ENCODE results near the gene DMTF1.

Gene DMTF1

DNA sequence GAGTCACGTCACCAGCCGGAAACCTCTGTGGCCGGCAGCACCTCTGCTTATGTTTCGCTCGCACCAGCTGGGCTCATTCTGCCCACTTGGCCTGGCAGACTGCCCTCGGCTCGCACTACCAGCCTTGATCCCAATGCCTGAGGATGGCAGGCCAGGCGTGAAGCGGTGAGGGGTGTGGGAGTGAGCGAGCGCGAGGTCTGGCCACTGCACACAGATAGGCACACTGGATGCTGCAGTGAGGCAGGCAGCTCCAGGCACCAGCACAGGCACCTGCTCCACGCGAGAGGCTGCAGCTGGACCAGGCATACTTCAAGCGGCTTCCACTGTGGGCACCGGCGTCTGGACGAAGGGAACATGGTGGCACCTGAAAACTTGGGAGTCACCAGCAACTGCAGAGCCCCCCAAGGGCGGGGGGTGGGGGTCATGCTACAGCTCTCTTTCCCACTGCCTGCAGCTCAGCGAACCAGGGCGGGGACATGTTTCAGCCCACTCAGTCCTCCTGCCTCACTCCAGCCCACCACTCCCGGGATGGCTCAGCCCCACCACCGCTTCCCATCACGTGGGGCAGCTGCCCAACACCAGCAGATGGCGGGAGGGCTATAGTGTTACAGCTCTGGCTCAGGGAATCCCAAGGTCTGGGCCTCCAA, 5.4 kb upstream of the DMTF1 start:
- in situ Hi-C loops (cut with MboI; ENCODE audit: low sequenced_read_pairs) = no loop called here

DNA sequence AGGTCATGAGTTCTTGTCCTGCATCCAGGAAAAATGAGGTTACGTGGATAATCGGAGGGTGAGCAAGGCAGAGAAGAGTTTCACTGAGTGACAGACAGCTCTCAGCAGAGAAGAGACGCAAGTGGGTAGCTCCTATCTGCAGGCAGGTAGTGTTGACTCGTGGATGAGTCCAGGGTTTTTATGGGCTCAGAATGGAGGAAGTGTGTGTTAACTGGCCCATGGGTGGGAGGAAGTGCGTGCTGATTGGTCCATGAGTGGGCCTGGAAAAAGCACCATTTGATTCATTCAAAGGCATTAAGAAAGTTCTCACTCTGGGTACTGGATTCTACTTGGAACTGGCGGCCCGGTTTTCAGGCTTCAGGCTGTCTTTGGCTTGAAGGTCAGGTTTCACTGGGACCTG, 4.8 kb upstream of the DMTF1 start:
- in situ Hi-C loops (cut with MboI; ENCODE audit: low sequenced_read_pairs) = no loop called here

DNA sequence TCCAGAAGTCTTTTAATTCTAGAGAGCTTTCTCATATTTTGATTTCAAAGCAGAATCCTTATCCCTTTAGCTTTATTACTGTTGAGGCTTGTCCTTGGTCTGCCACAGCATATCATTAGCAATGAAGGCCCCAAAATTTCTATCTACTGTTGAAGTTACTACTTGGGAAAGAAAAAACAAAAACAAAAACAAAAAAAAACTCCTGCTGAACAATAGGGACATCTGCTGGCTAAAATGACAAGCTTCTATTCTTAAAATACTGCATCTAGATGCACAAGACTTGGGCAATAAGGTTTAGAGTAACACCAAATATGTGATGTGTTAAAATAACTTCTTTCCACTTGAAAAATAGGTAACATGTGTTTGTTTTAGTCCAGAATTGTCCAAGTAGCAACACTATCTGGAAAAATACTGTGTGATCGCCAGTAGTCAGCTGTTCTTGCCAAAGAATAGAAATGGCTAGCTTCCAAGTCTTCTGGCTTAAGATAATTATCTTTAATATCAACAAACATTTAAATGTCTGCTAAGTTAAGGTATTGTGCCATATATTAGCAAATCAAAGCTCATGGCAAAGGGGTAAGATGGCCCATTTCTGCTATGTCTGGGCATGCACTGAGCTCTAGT, 3.8 kb upstream of the DMTF1 start:
- in situ Hi-C loops (cut with MboI; ENCODE audit: low sequenced_read_pairs) = no loop called here

DNA sequence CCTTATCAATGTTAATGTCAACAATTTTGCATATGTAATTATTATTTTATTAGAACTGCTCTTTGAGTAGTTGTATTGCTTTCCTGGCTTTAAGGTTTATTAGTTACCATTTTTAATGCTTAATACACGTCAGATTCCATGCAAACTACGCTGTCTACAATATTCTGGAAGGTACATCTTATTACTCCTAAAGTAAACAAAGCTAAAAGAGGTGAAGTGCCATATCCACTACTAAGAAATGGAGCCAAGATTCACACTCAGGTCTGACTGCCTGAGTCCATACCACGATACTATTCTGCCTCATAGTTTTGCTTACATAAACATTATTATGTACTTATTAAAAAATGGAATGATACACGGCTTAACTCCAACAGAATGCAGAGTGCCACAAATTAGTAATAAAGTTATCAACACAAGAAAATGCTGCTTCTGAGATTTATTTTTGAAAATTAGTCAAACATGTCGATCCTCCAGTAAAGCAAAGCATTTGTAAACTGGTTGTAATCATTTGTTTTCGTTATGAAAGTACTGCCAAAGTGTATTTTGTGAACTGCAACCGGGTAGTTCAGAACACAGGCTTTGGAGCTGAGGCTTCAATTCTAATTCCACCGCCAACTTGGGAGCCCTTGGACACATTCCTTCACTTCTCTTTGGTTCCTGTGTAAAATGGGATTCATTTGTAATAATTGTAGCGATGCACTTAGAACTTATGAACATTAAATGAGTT, 1.1 kb upstream of the DMTF1 start:
- in situ Hi-C loops (cut with MboI; ENCODE audit: low sequenced_read_pairs) = no loop called here

DNA sequence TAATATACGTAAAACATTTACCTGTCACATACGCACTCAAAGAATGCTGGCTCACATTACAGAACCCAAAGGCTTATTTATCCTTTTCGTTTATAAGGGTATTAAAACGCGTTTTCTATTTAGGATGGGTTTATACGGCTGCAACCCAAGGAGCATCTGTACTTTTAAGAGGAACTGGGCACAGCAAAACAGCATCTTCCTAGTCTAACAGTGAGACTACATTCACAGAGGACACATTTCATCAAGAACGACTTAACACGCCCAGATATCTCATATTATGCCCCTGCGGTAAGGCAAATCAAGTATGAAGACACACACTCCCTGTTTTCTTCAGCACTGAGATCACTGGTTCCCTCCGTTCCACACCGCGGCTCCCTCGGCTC, 533 bp upstream of the DMTF1 start:
- in situ Hi-C loops (cut with MboI; ENCODE audit: low sequenced_read_pairs) = no loop called here

DNA sequence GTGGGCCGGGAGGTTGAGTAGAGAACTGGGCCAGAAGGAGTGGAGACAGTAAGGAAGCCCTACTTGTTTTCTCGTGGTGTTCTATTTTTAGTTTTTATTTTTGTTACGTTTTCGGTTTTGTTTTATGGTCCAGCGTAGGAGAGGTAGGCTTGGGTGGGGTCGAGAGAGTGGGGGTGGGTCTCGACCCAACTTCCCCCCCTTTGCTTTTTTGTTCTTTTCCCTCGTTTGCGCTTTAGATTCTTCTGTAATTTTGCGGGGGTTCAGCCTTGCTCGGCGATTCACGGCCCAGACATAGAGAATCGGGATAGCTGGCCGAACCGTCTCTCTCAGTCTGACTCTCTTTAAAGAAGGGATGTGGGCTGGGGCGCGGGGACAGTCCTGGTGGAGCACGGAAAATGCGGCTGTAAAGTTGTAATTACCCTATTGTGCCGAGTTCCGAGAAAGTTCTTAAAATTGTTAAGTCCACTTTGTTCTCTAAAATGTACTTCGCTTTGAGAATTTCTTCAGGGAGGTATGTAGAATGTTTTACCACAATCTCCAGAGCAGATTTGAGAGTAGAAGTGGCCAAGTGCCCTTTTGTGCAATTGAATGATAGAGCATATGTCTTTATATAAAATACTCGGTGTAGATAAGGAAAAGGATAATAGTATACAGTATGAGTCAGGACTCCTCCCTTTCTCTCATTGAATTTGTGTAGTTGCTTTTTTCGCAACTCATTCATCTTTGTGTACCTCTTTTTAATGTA, 816 bp downstream of the DMTF1 start:
- in situ Hi-C loops (cut with MboI; ENCODE audit: low sequenced_read_pairs) = no loop called here

DNA sequence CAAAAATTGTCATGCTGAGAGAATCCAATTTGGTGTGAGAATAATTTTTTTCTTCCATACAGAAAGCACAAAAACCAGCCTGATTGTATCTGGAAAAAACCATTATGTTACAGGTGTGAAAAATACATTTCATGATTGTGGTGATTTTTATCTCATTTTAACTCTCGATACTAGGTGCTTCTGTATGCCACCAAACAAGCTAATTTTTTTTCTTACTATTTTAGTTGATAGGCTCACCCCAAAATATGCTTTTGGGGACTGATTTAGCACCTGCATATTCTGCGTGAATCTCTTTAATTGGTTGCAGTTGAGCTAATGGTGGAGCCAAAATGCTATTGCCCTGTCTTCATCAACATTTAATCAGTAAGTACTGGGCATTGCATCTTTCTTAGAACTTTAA, 1.9 kb downstream of the DMTF1 start:
- in situ Hi-C loops (cut with MboI; ENCODE audit: low sequenced_read_pairs) = no loop called here

DNA sequence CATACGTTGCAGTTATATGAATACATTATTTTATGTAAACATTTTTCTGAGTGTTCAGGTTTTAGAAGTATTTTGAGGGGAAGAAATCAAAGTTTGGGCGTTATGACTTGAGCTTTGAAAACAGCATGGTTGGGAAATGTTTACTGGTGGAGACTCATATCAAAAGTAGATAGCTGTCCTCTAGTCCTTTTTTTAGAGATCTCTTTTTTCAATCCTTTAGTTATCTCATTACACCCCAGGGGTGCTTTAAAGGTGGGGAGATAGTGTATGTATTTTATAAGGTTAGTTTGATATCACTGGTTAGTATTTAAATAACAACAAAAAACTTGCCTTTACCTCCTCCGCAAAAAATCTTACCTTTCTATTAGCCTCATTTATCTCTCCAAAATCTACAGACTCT, 2.3 kb downstream of the DMTF1 start:
- in situ Hi-C loops (cut with MboI; ENCODE audit: low sequenced_read_pairs) = no loop called here

DNA sequence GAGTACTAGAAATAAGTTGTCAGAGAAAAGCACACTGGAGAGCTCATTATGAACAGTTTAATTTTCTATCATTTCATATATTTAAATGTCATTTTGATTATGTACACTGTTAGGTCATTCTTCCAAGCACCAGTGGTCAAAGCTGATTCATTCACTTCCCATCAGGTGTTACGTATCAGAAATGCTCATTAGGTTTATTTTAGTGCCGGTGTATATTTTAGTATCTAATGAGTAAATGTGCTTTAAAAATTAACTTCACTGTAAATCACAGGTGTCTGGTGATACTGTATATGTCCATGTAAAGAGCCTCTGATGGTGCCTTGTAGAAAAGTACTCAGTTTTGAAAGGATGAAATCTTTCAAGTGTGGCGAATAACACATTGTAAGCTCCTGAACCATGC, 3.5 kb downstream of the DMTF1 start:
- in situ Hi-C loops (cut with MboI; ENCODE audit: low sequenced_read_pairs) = no loop called here

DNA sequence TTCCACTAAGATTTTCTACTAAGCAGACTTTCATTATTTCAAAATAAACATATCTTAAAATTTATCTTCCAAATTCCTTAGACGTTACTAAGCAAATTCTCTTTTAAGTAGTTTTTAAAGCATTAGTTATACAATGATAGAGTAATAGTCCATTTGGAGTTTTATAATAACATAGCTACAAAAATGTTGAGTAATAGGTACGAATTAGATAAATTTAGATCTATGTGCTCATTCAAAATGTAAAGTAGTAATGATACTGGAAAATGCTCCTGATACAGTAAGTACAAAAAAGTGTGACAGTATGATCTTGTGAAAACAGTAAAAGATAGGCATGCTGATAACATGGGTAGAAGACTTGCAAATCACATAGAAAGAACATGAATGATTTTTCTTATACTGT, 4.5 kb downstream of the DMTF1 start:
- in situ Hi-C loops (cut with MboI; ENCODE audit: low sequenced_read_pairs) = no loop called here

DNA sequence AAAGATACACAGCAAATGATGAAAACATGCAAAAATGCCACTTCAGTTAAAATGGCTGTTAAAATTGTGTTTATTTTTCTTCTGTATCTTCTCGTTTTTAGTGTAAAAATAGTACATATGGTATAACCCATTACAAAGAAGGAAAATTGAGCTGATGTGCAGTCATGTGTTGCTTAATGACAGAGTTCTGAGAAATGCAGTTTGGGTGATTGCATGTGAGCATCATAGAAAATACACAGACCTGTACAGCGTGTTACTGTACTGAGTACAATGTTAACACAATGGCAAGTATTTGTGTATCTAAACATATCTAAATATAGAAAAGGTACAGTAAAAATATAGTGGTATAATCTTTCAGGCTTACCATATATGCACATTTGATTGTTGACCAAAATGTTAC, 7.3 kb downstream of the DMTF1 start:
- in situ Hi-C loops (cut with MboI; ENCODE audit: low sequenced_read_pairs) = no loop called here

DNA sequence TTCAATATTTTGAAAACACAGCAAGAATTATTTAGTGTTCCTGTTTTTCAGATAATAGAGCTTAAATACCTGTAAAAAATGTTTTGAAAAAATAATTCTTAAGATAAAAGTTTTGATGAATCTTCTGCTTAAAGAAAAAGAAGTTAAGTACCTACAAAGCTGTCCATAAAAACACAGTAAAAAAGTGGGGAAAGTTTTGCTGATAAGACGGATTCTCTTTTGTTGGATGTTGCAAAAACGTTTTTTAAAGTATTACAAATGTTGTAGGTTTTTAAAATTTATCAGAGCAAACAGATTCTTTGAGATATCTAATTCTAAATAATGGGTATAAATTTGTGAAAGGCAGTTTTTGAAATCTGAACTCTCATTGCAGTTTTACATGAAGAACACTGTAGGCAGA, 12.2 kb downstream of the DMTF1 start:
- in situ Hi-C loops (cut with MboI; ENCODE audit: low sequenced_read_pairs) = no loop called here

DNA sequence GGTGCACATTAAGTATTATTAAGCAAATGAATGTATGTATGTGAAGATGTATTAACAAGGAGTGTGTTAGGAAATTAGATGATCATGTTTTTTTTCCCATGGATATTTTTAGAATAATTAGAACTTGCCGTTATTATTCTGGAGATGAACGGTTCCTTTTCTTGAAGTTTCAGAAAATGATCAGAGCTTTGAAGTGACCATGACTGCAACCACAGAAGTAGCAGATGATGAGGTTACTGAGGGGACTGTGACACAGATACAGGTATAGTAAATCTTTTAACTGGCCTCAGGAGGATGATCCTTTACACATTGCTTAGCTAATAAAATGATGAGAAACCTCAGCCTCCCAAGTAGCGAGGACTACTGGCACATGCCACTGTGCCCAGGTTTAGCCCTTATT, 18.6 kb downstream of the DMTF1 start:
- in situ Hi-C loops (cut with MboI; ENCODE audit: low sequenced_read_pairs) = no loop called here

DNA sequence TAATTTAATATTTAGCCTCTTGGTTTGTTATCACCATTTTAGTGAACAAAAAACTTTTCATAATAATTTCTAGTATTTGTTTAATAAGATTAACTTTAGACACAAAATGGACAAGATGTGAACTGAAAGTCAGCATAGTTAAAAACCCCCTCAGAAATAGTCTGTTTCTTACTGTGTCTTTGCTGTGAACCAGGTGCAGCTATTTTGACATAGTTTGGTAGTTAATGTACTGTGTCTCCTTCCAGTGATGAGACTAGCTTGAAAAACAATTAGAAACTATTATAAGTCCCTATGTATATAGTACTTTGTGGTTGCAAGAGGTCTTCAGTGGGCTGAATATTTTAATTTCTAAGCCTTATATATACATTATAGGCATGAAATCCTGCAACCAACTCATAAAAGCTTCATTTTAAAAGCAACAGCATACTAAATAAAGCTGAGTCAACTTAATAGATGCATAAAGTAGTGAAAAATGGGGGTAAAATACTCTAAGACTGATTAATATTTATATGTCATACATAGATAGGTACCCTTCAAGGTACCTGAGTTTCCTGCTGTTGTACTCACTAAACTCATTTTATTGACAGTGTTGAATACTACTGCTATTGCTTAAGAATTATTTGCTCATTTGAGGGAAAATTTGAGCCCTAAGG, 19.2 kb downstream of the DMTF1 start:
- in situ Hi-C loops (cut with MboI; ENCODE audit: low sequenced_read_pairs) = no loop called here

DNA sequence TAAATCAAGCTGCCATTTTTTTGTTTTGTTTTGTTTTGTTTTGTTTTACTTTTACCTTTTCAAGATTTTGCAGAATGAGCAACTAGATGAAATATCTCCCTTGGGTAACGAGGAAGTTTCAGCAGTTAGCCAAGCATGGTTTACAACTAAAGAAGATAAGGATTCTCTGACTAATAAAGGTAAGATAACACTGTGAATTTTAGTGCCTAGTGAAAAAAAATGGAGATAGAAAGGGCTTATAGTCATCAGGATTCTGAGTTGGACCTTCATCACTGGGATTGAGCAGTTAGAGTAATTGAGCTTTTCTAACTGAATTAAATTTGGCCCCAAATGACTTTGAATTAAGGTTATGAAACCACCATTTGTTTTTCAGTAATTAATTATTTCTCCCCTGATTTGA, 21.2 kb downstream of the DMTF1 start:
- in situ Hi-C loops (cut with MboI; ENCODE audit: low sequenced_read_pairs) = no loop called here

DNA sequence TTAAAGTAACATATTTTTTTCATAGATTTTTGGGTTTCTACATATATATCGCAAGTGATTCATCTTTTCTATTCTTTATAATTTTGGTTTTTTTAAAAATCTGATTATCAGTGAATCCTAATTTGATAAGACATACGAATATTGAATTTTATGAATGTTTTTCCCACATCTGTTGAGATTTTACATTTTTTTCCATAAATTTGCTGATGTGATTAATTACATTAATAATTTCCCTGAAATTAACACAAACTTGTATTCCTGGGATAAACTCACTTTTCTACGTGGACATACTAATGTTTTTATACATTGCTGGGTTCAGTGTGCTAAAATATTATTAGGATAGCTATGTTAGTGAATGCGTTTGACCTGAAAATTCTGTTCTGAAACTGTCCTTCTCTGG, 26.1 kb downstream of the DMTF1 start:
- in situ Hi-C loops (cut with MboI; ENCODE audit: low sequenced_read_pairs) = no loop called here

DNA sequence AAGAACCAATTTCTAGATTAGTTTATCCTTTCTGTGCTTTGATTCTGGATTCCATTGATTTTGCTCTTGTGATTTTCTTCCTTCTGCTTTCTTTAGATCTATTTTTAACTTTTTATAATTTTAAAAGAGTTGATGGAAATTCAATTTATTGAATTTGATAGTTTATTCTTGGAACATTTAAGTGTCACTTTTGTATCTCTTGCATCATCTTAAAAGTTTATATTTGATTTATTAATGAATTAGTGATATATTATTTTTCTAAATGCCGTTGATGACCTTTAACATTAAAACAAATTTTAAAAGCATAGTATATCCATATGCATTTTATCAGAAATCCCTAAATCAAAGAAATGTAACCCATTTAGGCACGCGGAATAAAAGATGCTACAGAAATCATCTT, 26.9 kb downstream of the DMTF1 start:
- in situ Hi-C loops (cut with MboI; ENCODE audit: low sequenced_read_pairs) = no loop called here

DNA sequence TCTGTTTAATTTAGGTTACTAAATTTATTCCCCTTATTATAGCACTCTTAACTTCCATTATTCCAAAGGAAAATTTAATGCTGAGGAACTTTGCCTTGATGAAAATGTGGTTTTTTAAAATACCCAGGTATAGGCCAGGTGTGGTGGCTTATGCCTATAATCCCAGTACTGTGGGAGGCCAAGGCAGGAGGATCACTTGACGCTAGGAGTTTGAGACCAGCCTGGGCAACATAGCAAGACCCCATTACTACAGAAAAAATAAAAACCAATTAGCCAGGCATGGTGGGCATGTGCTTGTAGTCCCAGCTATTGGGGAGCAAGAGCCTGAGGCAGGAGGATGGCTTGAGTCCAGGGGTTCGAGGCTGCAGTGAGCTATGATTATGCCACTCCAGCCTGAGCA, 34.9 kb downstream of the DMTF1 start:
- in situ Hi-C loops (cut with MboI; ENCODE audit: low sequenced_read_pairs) = no loop called here

DNA sequence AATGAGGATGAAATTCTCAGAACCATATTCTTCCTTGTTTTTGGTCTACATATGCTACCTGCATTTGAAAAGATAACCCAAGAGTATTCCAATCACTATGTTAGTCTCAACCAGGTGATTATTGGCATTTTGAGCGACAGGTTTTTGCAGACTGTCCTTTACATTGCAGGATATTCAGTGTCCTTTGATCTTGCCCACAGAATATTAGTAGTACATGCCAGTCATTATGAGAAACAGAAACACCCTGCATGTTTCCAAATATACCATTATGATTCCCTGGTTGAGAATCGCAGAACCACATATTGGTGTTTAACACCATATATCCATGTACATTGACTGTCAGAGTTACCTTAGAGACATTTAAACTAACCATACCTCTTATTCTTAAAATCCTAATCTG, 36.7 kb downstream of the DMTF1 start:
- in situ Hi-C loops (cut with MboI; ENCODE audit: low sequenced_read_pairs) = no loop called here

DNA sequence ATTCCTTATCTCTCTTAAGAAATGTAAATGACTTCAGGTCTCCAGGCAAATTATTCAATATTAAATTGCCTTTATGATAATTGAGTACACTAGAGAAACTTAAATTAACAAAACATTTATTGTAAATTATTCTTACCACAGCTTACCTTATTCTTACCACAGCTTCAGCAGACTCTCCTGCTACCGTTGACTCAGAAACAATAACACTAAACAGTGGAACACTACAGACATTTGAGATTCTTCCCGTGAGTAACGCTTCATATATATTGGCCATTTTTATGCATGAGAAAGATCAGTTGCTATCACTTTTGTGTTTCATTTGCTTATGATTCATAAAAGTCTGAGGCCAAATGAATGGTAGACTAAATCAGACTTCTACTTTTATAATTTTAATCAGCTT, 38.5 kb downstream of the DMTF1 start:
- in situ Hi-C loops (cut with MboI; ENCODE audit: low sequenced_read_pairs) = no loop called here

DNA sequence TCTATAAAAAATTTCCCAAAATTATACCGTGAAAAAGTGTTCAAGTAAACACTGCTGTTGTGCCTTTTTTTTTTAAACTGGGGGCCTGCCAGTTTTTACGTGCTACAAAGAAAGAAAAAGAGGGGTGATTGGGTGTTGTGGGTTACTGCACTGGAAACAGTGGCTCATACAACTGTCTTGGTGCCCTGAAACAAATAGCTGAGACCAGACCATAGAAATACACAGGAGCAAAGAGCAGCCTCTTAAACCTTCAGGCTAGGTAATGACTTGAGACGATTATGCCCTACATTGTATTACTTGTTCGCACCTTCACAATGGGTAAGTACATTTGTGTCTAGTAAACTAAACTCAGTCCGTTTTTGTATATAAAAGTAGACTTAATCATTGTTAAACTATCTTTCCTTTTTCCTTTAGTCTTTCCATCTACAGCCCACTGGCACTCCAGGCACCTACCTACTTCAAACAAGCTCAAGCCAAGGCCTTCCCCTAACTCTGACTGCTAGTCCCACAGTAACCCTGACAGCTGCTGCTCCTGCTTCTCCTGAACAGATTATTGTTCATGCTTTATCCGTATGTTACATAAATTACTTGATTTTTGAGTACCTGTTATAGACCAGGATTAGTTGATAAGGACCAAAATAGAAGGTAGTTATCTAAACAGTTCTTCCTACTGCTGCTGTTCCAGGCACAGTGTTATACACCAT, 40.7 kb downstream of the DMTF1 start:
- in situ Hi-C loops (cut with MboI; ENCODE audit: low sequenced_read_pairs) = no loop called here
